Omental fat pad (tissue), 4 donors: Measurements from ENCODE around the gene MEA1. TPM values are rescaled to one million over a fixed set of nuclear protein-coding genes. Genes with fewer than 3 reads are reported as not detected.
A peak's percentile ranks its signal among the peaks of the same experiment; 100 is the strongest.

Experiments
- ATAC-seq: fragments of 150-250 bp; one replicate; pipeline ENCODE4 v1.9.1; 2016; ENCODE audit warnings: mild to moderate bottlenecking, moderate library complexity; ENCODE audit not compliant: low FRiP score
- DNase-seq: peaks from one replicate; pipeline ENCODE4 v3.0.0-alpha.2; 2019; ENCODE audit warnings: low spot score
- CTCF ChIP-seq, 3 donors: fragments of 450-650 bp; IDR thresholded peaks; one replicate each; pipeline ENCODE4 v1.5.1; 2016 to 2017; ENCODE audit warnings: antibody characterized with exemption in 3 of 3, mild to moderate bottlenecking in 3 of 3, moderate library complexity in 2 of 3
- total RNA-seq, 4 donors: library from RNA; depleted of rRNA; stranded (reverse); fragments of >200 nt; gene quantifications; one replicate each; pipeline ENCODE4 v1.1.0, GENCODE V29; 2016

Gene MEA1
- 10 to 100 TPM; 39.6 to 67.8 (median 45.5) TPM for total RNA-seq

GRCh38 chr6:43013843-43014433 is at the start of gene MEA1, which contains the start of gene KLHDC3:
MEA1 (minus strand) TSS chr6:43013946; CDS start chr6:43013813, 133 bp downstream.
KLHDC3 (plus strand) TSS chr6:43014249; CDS start chr6:43017193, 2,944 bp downstream.
- peak; percentile 99 for ATAC-seq
- no peak for TF ChIP-seq CTCF (IDR thresholded peaks at IDR 0.05)
- DNase-seq: peak; percentile 93

DNA sequence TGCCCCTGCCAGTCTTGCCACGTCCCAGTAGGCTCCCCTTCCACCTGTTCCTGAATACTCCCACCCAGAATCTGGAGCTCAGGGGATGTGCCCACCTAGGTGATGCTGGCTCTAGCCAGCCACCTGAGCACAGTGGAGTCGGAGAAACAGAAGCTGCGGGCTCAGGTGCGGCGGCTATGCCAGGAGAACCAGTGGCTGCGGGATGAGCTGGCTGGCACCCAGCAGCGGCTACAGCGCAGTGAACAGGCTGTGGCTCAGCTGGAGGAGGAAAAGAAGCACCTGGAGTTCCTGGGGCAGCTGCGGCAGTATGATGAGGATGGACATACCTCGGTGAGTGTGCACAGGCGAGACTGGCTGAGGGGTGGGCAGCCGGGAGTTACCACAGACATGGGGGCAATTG is 49.1 kb upstream of the MEA1 start:
- TF ChIP-seq CTCF (IDR thresholded peaks at IDR 0.05): no peak
- DNase-seq: no peak
- no peak for ATAC-seq

DNA sequence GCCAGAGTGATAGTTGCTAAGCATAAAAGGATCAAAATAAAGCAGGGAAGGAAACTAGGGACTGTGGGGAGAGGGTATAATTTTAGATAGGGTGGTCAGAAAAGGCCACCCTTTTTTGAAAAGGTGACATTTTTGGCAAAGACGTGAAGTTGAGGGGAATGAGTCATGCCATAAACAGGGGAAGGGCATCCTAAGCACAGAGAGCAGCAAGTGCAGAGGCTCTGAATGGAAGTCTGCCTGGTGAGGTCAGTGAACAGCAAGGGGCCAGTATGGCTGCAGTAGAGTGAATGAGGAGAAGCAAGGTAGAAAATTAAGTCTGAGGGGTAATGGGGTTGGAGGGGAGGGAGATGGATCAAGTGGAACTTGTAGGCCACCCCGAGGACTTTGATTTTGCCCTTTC is 48.1 kb upstream of the MEA1 start:
- no peak for DNase-seq
- no peak for TF ChIP-seq CTCF (IDR thresholded peaks at IDR 0.05)
- no peak for ATAC-seq

- DNase-seq (no peak), ATAC-seq (no peak)
Observed at GRCh38 chr6:43060755-43061633, 47.2 kb upstream of the MEA1 start.

GRCh38 chr6:43060034-43060754 is 46.4 kb upstream of the MEA1 start:
- ATAC-seq (no peak), DNase-seq (no peak)
- TF ChIP-seq CTCF (IDR thresholded peaks at IDR 0.05): no peak

More at GRCh38 chr6:43060755-43061633, 47.2 kb upstream of the MEA1 start:
- TF ChIP-seq CTCF (IDR thresholded peaks at IDR 0.05): no peak

DNA sequence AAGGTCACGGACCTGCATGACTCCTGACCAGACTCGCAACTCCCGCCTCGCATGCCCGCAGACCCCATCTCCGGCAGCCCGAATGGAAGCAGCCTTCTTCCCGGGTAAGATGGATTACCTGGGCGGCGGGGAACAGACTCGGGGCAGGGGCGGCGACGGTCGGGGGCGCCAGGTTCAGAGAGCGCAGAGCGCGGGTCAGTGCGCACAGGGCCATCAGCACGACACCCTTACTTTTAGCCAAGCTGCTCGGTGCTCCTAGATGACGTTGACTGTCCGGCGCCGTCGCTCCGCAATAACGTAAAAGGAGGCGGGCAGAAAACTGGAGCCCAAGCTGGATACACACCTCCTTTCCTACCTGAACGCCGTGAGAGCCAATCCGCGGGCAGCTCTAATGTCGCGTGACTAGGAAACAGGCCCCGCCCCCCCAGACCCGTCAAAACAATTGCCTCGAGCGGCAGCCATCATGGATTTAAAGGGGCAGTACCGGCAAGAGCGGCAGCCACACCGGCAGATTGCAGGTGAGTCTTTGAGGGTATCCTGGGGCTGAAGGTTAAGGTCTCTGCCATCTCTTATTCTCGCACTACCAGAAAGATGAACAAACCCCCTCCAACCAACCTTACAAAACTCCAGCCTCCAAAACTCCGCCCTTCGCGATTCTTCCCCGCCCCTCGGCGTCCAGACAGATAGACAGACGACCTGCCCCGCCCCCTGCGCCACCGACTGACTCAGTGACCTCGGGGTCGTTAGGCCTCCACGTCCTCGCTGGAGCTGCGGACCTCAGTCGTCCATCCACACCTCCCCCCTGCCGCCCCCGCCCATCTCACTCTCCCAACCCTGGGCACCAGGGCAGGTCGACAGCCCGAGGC is 45.7 kb upstream of the MEA1 start, which contains the start of the genes KLC4 and MRPL2:
TSS of gene KLC4 (plus strand) at position 464 of the 866 bp plus-strand sequence. CDS start 1,705 bp downstream, outside the sequence.
TSS of gene MRPL2 (minus strand) at position 267 of the 866 bp plus-strand sequence. CDS start at position 214, 53 bp downstream.
- ATAC-seq: peak; percentile 97
- peak; percentile 94 for DNase-seq
- no peak for TF ChIP-seq CTCF (IDR thresholded peaks at IDR 0.05)
